GM21423 (cell line): Measurements from ENCODE around the gene FN1.
"Not testable (repeated sequence)": the region's sequence is repeated elsewhere in the genome, so short reads cannot be mapped to it uniquely, and the experiment has no call there.

Experiments
- ATAC-seq: cut with Tn5 transposase; IDR thresholded peaks from one replicate; pipeline ENCODE4 v1.9.1; 2021; ENCODE audit warnings: mild to moderate bottlenecking, moderate library complexity; ENCODE audit not compliant: unreplicated experiment

Gene FN1

DNA sequence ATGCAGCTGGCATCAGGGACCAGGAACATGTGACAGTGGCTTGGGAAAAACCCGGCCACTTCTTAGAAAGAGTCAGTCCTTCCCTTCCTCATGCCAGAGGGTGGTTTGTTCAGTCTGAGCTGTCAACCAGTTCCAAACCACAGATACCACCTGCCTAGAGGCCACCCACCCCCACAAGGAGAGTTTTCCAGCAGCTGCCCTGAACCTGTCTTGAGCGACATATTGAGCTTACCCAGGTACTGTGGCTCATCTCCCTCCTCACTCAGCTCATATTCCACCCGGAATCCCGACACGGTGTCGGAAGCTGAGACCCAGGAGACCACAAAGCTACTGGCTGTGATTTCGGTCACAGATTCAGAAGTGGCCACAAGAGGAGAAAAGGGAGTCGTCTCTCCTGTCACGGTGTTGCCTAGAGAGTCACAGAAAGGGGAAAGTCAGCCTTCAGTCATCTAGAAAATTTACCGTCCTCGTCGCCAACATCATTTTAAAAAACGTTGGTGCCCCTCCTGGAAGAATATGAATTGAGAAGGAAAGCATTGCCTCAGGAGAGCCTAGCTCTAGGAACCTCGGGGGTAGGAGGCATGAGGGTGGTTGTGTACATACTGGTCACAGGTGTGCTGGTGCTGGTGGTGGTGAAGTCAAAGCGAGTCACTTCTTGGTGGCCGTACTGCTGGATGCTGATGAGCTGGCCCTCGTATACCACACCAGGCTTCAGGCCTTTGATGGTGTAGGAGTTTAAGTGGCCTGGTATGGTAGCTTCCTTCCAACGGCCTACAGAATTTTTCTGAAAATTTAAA, 26.3 kb downstream of the FN1 start:
- ATAC-seq = no peak

DNA sequence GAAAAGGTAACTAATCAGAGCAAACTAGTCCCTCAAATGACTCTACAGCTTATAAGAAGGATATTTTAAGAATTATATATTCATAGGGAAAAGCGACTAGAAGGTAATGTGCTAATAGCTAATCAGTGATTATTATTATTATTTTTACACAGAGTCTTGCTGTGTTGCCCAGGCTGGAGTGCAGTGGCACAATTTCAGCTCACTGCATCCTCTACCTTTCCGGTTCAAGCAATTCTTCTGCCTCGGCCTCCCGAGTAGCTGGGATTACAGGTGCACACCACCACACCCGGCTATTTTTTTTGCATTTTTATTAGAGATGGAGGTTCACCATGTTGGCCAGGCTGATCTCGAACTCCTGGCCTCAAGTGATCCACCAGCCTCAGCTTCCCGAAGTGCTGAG, 27.4 kb downstream of the FN1 start:
- not testable (repeated sequence) for ATAC-seq

DNA sequence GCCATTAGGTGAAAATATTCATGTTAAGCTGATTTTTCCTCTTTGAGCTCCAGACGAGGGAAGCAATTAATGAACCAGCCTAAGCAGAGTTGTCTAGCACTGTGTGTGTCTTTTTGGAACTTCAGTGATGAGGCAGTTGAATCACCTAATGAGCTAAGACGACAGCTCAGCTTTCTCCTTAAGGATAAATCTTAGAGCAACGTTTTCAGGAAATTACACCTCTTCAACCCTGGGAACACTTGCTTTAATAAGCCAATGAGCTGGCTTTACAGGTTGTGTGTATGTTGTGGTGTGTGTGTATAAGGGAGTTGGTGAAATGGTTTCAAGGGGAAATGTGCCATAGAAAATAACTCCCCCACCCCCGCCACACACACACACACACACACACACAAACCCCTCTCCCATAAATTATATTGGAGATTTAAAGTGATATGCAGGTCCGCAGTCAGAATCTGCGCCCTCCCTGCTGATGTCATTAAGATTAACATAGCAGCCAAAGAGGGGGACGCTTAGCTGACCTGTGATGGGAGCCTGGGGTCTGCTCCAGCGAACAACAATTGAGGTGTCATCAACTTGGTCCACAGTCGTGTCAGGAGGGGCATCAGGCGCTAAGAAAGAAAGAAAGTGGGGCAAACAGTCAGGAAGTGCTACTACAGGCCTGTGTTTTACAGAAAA, 28.1 kb downstream of the FN1 start:
- no peak for ATAC-seq

DNA sequence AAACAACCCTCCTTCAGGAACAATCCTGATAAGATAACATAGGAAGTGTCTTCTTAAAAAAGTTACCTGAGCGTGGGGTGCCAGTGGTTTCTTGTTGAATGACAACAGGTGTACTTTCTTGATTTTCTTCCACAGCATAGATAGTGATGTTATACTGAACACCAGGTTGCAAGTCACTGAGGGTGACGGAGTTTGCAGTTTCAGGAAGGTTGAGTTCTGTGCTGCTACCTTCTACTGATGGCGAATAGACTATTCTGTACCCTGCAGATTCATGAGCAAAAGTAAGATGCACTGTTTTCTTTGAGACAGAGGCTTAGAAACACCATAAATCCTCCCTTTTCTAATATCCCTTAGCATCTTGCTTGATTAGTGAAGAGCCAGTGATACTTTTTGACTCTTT, 28.8 kb downstream of the FN1 start:
- no peak for ATAC-seq

DNA sequence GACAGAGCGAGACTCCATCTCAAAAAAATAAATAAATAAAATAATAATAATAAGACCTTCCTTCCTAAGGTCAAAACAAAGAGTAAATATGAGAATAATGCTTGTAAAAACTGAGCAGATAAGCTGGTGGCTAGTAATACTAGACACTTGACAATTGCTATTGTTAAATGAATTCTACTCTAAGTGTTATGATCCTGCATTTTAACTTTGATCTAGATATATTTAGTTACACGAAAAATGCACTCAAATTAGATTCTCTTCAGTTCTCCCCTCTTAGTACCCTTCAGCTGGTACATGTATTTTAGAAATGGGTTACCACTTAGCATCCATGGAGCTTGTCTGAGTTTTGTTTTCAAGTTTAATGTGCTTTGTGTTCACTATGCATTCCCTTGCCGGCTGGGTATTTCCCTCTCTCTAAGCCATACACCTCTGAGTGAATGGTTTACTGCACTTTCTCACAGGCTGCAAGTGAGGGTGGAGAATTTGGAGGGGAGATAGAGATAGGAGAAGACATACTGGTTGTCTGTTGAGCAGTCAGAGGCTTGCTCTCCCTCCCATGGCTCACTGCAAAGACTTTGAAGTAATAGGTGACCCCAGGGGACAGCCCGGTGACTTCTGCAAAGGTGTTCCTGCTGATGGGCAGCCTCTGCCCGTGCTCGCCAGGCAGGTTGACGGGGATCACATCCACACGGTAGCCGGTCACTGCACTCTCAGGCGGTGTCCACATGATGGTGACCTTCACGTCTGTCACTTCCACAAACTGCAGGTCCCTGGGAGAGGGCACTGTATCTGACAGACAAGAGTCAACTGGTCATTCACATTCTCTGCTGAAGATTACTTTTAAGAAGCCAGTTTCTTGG, 29.9 kb downstream of the FN1 start:
- no peak for ATAC-seq

DNA sequence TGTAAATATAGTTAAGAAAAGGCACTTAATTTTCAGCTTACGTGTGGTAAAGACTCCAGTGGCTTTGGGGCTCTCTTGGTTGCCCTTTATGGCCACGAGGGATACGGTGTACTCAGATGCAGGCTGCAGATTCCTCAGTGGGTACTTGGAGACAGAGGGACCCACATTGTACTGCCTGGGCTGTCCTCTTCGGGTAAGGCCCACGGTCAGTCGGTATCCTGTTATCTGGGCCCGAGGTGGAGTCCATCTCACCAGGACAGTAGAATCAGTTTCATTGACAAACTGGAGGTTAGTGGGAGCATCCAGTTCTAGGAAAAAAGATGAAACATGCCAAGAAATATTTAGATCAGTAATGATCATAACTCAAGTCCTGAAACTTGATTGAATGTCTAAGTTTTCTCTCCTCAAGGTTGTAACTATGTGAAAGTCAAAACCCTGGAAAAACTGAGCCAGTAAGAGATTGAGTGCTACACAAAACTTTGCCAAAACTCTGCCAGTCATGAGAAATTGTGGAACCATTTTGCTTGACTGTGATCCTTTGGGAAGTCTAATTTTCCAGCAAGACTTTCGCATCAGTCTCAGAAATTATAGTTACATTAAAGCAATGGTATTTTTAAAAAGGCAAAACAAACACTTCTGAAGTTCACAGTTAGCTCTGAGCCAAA, 31.4 kb downstream of the FN1 start:
- ATAC-seq = no peak

DNA sequence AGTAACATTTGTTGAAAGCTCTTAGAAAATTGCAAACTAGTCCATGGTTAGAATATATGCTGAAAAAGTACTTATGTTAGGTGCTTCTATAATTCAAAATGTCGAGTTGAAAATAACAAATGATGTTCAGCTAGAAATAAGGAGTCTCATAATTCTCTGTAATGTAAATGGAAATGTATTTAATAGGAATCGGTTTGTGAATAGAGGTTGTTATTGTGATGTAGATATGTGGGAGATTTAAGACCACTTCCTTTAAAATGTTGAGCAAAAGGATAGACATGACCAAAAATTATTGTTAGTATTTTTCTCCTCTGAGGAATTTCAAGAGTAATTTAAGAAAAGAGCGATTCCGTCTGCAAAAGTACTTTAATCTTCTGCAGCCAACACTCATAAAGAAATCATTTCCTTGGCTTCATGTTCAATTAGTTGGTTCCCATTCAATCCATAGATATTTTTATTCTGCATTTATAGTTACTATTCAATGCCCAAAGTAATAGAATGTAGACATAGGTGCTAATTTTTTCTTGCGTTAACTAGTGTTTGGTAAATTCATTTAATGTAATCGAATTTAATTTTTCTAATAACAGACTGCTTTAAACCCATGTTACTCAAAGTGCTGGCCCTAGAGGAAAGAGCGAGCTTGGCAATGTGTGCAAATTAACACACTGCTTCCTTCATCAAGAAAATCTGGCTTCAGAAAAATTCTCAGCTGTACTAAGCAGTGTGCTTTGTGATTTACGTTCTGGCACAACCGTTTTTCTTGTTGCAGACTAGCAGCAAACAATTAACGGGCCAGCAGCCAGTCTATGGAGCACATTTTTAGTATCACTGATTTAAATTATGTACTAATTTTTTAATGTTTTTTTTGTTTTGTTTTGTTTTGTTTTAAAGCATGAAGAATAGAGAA, 32.2 kb downstream of the FN1 start:
- no peak for ATAC-seq

DNA sequence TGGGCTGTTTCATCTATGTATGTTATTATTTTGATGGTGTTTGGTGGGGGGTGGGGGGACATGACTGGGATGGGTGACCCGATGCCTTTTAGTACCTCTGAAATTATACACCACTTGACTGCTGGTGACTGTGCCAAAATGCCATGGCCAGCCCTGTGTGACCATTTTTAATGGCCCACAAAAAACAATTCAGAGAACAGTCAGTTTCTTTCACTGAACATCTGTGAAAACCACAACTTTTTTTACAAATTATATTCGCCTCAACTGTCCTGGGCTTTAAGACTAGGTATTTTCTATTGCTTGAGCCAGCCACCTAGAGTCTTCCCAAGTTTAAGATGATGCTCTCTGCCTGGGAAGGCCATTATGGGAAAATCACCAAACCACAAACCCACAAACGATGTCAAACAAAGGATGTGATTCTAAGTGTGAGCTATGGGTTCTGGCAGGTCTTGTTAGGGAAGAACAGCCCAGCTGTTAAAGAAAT, 33.9 kb downstream of the FN1 start:
- ATAC-seq = no peak

DNA sequence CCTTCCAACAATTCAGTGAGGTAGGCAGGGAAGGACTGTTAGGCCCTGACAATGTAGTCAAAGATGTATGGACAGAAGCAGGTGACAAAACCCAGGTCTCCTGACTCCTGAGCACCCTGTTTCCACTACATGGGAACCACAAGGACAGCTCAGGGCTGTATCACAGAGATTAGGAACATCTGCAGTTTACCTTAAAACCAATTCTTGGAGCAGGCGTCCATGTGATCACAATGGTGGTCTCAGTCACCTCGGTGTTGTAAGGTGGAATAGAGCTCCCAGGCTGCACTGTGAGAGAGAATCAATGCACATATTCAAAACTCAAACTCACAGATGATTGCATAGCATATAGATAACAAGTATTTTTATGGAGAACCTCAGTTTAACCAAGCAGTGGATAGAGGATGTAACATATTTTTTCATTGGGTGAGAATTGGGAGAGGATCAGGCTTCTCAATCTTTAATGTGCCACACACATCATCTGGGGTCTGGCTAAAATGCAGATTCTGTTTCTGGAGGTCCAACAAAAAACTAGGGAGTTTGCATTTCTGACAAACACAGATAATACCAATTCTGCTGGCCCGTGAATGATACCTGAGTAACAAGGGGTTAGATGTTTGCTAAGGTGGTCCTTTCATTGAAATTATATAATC, 36.7 kb downstream of the FN1 start:
- ATAC-seq = no peak

DNA sequence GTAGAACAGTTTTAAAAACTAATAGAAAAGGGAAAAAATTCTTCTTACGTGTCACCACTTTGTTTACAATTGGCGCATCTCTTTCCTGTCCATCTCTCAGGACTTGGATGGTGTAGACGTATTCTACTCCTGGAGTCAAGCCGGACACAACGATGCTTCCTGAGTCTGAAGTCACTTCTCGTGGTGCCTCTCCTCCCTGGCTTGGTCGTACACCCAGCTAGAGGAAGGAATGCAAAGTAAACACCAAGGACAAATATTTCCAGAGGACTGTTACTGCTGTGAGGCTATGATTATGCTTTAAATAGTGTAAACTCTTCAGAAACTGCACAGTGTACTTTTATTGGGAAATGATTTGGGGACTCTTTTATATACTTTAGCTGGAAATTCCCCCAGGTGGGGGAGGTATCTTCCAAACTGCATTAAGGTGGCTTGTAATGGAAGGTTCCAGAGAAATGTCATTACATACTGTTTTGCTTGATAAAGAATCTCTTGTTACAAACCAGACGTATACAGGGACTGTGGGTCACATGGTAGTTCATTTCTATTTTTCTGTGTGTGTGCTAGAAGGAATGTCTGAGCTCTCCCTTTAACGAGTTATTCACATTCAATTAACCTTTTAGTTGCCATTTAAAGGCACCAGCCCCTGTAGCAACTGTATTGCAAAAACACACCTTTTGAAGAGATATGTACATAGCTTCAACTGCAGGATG, 38.1 kb downstream of the FN1 start:
- ATAC-seq = no peak

DNA sequence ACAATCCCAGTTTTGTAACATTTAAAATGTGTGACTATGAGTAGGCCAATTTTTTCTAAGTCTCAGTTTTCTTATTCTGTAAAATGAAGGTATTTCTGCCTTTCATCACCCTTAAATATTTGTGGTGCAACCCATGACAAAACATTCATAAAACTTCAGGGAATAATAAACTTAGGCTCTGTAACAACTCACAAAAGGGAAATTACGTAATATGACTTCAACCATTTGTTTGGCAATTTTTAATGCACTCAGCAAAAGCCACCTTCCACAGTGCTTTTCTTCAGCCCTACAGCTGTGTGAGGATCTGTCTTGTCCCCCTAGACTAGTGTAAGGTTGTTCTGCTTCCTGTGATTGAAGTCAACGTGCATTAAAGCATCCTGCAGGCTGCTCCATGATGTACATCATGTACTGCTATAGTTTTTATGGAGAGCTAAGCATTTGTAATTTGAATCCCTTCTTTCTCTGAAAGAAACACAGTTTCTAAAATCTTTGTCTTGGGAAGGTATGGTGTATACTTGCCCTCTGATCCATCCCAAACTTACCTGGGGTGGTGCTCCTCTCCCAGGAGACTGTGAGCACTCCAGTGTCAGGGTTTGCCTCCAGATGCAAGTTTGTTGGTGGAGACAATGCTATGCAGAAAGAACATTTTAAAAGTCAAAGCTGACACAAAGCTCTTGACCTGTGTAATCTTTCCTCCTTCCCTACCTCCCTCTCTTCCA, 39.1 kb downstream of the FN1 start:
- ATAC-seq = no peak

DNA sequence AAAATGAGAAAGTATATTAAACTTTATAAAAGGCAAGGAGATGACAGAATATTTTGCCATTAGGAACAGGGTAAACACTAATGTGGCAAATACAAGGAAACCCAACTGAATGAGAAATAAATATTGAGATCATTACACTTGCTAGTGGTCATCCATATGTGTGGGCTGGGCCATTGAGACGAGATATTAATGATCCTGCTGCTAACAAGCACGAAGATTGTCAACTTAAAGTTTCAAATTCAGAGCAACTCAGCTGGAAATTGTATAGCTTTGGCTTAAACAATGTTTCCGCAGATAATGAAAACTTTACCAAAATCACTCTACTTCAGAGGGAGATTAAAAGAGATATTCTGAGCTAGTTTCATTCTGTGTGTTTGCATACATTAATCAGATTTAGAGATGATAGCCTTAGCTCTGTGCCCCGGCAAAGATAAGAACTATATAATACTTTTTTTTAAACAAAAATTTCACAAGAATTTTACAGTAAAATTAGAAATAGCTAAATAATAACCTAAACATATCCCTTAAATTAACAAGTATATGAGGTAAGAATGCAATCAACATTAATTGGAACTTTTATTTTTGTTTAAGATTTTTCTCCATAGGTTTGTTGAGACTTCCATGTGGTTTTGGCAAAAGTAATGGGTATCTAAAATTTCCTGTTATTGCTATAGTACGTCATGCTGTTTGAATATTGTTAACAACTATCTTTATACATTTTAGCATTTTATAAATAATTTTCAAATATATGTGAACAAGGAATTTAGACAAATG, 40.0 kb downstream of the FN1 start:
- ATAC-seq = no peak

DNA sequence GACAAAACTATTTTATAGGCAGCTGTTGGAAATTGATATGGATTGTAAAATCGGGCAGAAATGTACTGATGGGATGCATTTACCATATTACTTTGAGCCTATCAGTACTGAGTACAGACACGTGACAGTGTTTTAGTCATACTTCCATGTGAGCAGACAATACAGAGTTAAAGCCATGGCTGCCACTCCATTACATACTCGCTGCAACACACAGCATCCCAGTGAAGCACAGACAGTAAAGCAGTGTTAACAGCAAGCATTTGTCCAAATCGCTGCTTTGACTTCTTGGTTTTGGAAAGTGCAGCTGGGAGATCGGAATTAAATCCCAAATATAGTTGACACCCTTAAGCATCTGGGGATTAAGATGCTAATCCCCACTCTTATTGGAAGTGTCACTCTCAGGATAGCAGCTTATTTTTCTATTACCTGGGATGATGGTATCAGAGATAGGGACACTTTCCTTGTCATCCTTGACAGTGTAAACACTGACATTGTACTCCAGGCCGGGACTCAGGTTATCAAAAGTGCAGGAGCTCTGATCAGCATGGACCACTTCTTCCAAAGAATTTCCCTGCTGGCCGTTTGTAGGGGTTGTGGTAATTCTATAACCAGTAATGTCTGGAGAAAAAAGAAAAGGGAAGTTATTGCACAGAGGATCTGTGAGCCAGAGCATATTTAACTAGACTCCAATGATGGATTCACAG, 41.6 kb downstream of the FN1 start:
- no peak for ATAC-seq

DNA sequence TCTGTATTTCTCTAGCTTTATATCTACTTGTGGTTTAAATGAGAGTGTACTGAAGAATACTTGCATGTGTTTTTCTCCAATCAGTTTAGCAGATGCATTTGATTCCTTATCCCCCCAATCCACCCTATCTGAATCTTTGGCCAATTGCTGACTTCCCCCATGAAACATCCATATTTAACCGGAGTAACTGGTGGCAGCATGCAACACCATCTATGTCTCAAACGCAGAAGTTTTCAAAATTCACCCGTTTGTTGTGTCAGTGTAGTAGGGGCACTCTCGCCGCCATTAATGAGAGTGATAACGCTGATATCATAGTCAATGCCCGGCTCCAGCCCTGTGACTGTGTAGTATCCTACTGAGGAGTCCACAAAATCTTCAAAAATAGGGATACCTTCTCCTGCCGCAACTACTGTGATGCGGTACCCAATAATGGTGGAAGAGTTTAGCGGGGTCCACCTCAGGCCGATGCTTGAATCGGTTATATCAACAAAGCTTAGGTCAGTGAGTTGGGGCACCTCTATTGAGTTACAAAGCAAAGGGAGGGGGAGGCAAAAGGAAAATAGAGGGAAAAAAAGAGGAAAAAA, 43.1 kb downstream of the FN1 start:
- ATAC-seq = no peak

DNA sequence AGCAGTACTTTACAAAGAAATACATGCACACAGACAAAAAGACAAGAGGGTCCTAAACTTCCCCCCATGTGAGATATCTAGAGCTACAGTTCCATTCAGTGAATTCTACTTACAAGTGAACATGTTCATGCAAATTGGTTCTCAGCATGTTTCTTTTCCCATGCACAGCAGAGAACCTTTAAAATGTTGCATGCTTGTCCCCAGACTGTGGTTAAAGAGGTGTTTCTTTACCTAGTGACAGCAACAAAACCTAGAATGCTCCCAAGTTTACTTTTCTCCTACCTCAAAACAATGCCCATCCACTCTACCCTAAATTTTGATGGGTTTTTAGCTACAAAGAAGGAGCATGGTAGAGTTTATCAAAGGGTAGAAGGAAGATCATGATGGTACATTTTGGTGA, 43.7 kb downstream of the FN1 start:
- no peak for ATAC-seq

DNA sequence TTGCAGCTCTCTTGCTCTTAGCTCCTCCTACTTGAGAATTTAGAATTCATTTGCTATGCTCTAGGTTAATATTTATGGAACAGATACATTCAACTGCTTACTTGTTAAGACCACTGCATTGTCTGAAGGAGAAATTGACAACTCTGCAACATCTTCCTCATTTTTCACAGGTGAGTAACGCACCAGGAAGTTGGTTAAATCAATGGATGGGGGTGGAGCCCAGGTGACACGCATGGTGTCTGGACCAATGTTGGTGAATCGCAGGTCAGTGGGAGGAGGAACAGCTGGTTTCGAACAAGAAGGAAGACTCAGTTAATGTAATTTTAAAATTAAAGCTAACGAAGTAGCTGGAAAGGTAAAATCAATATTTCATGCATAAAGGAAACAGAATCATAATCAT, 44.3 kb downstream of the FN1 start:
- ATAC-seq = no peak

DNA sequence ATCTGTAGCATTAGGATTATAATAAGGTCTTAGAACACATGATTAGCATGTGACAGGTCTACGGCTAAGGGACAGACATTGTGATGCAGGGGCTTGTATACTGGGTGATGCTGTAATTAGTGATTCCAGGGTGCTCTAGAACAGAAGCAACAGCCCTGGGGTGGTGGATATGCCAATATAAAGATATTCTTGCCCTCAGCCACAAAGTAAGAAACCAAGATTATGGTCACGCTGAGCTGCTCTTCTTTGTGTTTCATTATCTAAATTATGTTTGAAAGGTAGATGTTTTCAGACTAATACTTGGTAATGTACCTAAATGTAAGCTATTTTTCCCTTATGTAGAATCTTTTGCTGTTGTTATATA, 45.3 kb downstream of the FN1 start:
- no peak for ATAC-seq
